Testis (tissue), 3 donors: Measurements from ENCODE around the gene FOXD2. TPM values are rescaled to one million over a fixed set of nuclear protein-coding genes. Genes with fewer than 3 reads are reported as not detected.
A peak's percentile ranks its signal among the peaks of the same experiment; 100 is the strongest.
"Not testable (repeated sequence)": the region's sequence is repeated elsewhere in the genome, so short reads cannot be mapped to it uniquely, and the experiment has no call there.

Experiments used
- DNase-seq: peaks from one replicate; pipeline ENCODE4 v3.0.0-alpha.2; 2019
- H3K27ac ChIP-seq, 2 donors: fragments of 200-600 bp; sonication (generic); one replicate each; pipeline ENCODE4 v1.5.1; 2019
- H3K27me3 ChIP-seq: fragments of 200-600 bp; sonication (generic); one replicate; pipeline ENCODE4 v1.5.1; 2019
- H3K36me3 ChIP-seq: fragments of 200-600 bp; sonication (generic); one replicate; pipeline ENCODE4 v1.5.1; 2017; ENCODE audit warnings: low read depth; ENCODE audit errors: missing control alignments
- H3K4me1 ChIP-seq: fragments of 200-600 bp; sonication (generic); one replicate; pipeline ENCODE4 v1.5.1; 2019
- H3K4me3 ChIP-seq, 2 donors: fragments of 200-600 bp; sonication (generic); one replicate each; pipeline ENCODE4 v1.5.1; 2017 to 2019
- H3K9me3 ChIP-seq: fragments of 200-600 bp; sonication (generic); one replicate; pipeline ENCODE4 v1.5.1; 2017
- CTCF ChIP-seq, 3 experiments: fragments of 450-650 bp in 2 of 3; fragments of 200-600 bp in 1 of 3; sonication (generic) in 1 of 3; IDR thresholded peaks; one replicate each; pipeline ENCODE4 v1.5.1; 2016 to 2019; ENCODE audit warnings: antibody characterized with exemption in 3 of 3, mild to moderate bottlenecking in 2 of 3, moderate library complexity in 1 of 3
- POLR2A ChIP-seq: fragments of 450-650 bp; IDR thresholded peaks from one replicate; pipeline ENCODE4 v1.6.1; 2017; ENCODE audit warnings: antibody characterized with exemption, mild to moderate bottlenecking, moderate library complexity
- WGBS, 2 donors: methylation state at CpG; one replicate each; pipeline ENCODE4 v1.1.5; 2018; 5-methylcytosine and 5-hydroxymethylcytosine counted together
- intact Hi-C: fragments of 100-400 bp; cut with DNase I; formaldehyde crosslinking; loops from one replicate; pipeline ENCODE4 v1.15.1; 2023; ENCODE audit warnings: low total_unique reads
- polyA plus RNA-seq: library from polyadenylated mRNA; stranded (reverse); fragments of 350-450 nt; fragmentation: Illumina TruSeq; extraction: RNeasy Lipid Tissue Mini Kit (QIAGEN cat#74804); gene quantifications from one replicate; pipeline ENCODE4 v1.2.3, GENCODE V29; 2014; ENCODE audit warnings: low read depth, low replicate concordance; ENCODE audit not compliant: insufficient read depth
- total RNA-seq, 2 donors: library from RNA; depleted of rRNA; stranded (reverse); fragments of >200 nt; gene quantifications; one replicate each; pipeline ENCODE4 v1.2.3, GENCODE V29; 2016

FOXD2 gene
- total and polyA plus RNA-seq, 3 donors from 2014 or later, result 0.26 to 1.3 (median 0.99) TPM

GRCh38 chr1:47449822-47450552, 12.1 kb downstream of the FOXD2 start:
- H3K4me1 ChIP-seq, result peaks cover 1% of the 10 kb centered on the region
- H3K27me3 ChIP-seq, result no peaks in the 10 kb centered on the region
- H3K4me3 ChIP-seq, result peak overlapping the region in 1 of 2 donors; percentile 6
- no peak overlapping the region for H3K27ac ChIP-seq
- DNase-seq, result peak; percentile 53
- intact Hi-C loops, result no loop called here
- WGBS, 2 donors, result 11 to 21% methylated on average over 27 to 36 of the region's 36 CpGs
- H3K9me3 ChIP-seq, result no peaks in the 10 kb centered on the region
- no peaks in the 10 kb centered on the region for H3K36me3 ChIP-seq
- TF ChIP-seq POLR2A (no peak), CTCF (IDR thresholded peaks at IDR 0.05) (peak in 1 of 3 experiments; percentile 23)

GRCh38 chr1:47450606-47451005, 12.8 kb downstream of the FOXD2 start:
- no peak overlapping the region for H3K27ac ChIP-seq
- no peaks in the 10 kb centered on the region for H3K9me3 ChIP-seq
- TF ChIP-seq CTCF (IDR thresholded peaks at IDR 0.05), result no peak
- no peak for TF ChIP-seq POLR2A
- intact Hi-C loops, result no loop called here
- no peaks in the 10 kb centered on the region for H3K36me3 ChIP-seq
- H3K4me3 ChIP-seq, result no peak overlapping the region
- 57 to 70% methylated on average over 4 of the region's 4 CpGs for WGBS, 2 donors
- H3K4me1 ChIP-seq, result no peaks in the 10 kb centered on the region
- DNase-seq, result no peak
- no peaks in the 10 kb centered on the region for H3K27me3 ChIP-seq

- no peaks in the 10 kb centered on the region for H3K27me3 ChIP-seq
- no peaks in the 10 kb centered on the region for H3K36me3 ChIP-seq
- TF ChIP-seq CTCF (IDR thresholded peaks at IDR 0.05) (no peak), POLR2A (no peak)
- intact Hi-C loops, result no loop called here
- no peaks in the 10 kb centered on the region for H3K9me3 ChIP-seq
- WGBS, 2 donors, result 91 to 100% methylated on average over 1 of the region's 1 CpG
- DNase-seq, result no peak
- H3K27ac ChIP-seq, result no peak overlapping the region
- no peak overlapping the region for H3K4me3 ChIP-seq
- no peaks in the 10 kb centered on the region for H3K4me1 ChIP-seq
Measured at GRCh38 chr1:47452426-47452825, 14.6 kb downstream of the FOXD2 start.

GRCh38 chr1:47453910-47454309, 16.1 kb downstream of the FOXD2 start:
- H3K36me3 ChIP-seq, H3K27me3 ChIP-seq: not testable (repeated sequence)
- 95 to 96% methylated on average over 2 of the region's 2 CpGs for WGBS, 2 donors

GRCh38 chr1:47456250-47456649, 18.4 kb downstream of the FOXD2 start:
- H3K4me3 ChIP-seq, result no peak overlapping the region
- no peaks in the 10 kb centered on the region for H3K36me3 ChIP-seq
- H3K9me3 ChIP-seq, result no peaks in the 10 kb centered on the region
- TF ChIP-seq CTCF (IDR thresholded peaks at IDR 0.05), result no peak
- TF ChIP-seq POLR2A, result no peak
- no peaks in the 10 kb centered on the region for H3K27me3 ChIP-seq
- 74 to 78% methylated on average over 4 of the region's 4 CpGs for WGBS, 2 donors
- DNase-seq, result no peak
- no peaks in the 10 kb centered on the region for H3K4me1 ChIP-seq
- intact Hi-C loops, result no loop called here
- no peak overlapping the region for H3K27ac ChIP-seq

More at GRCh38 chr1:47453910-47454309, 16.1 kb downstream of the FOXD2 start:
- H3K4me1 ChIP-seq, DNase-seq, H3K9me3 ChIP-seq, H3K4me3 ChIP-seq, intact Hi-C loops, H3K27ac ChIP-seq: not testable (repeated sequence)

GRCh38 chr1:47457547-47457946, 19.7 kb downstream of the FOXD2 start:
- H3K27ac ChIP-seq, H3K27me3 ChIP-seq, intact Hi-C loops, DNase-seq, H3K9me3 ChIP-seq, H3K4me1 ChIP-seq, H3K36me3 ChIP-seq, H3K4me3 ChIP-seq: not testable (repeated sequence)
- WGBS, 2 donors, result 75 to 79% methylated on average over 16 of the region's 16 CpGs
